Mesendoderm (in vitro differentiated cells): Measurements from ENCODE around the gene PLXNC1.
A peak's percentile ranks its signal among the peaks of the same experiment; 100 is the strongest.

Source experiments
- DNase-seq: peaks from one replicate; pipeline ENCODE4 v3.0.0; 2013
- H2AK5ac ChIP-seq: 2 replicates; pipeline ENCODE4 v1.6.1; 2013; ENCODE audit warnings: low read length, inconsistent platforms
- H2BK120ac ChIP-seq: 2 replicates; pipeline ENCODE4 v1.6.1; 2013; ENCODE audit warnings: low read depth, mild to moderate bottlenecking, low read length, moderate library complexity, mixed read lengths
- H2BK15ac ChIP-seq: replicated peaks from 2 replicates; pipeline ENCODE4 v1.6.1; 2013; ENCODE audit warnings: low read depth, mild to moderate bottlenecking, moderate library complexity
- H2BK5ac ChIP-seq: 2 replicates; pipeline ENCODE4 v1.6.1; 2013; ENCODE audit warnings: low read length, inconsistent platforms
- H3K18ac ChIP-seq: 2 replicates; pipeline ENCODE4 v1.6.1; 2013; ENCODE audit warnings: mild to moderate bottlenecking, low read length, mixed read lengths
- H3K23ac ChIP-seq: one replicate; pipeline ENCODE4 v1.6.1; 2013; ENCODE audit warnings: low read length
- H3K27ac ChIP-seq: 2 replicates; pipeline ENCODE4 v1.5.1; 2013; ENCODE audit warnings: low read depth, mild to moderate bottlenecking, inconsistent platforms, low read length, moderate library complexity
- H3K27me3 ChIP-seq: 2 replicates; pipeline ENCODE4 v1.6.1; 2013; ENCODE audit warnings: low read length, control low read depth, mild to moderate bottlenecking, inconsistent platforms; ENCODE audit not compliant: insufficient read depth, poor library complexity
- H3K36me3 ChIP-seq: 2 replicates; pipeline ENCODE4 v1.6.1; 2013; ENCODE audit warnings: low read length, inconsistent platforms; ENCODE audit not compliant: control insufficient read depth, insufficient read depth
- H3K4ac ChIP-seq: one replicate; pipeline ENCODE4 v1.6.1; 2013; ENCODE audit warnings: low read depth, mild to moderate bottlenecking, low read length, moderate library complexity
- H3K4me1 ChIP-seq: 2 replicates; pipeline ENCODE4 v1.6.1; 2013; ENCODE audit warnings: low read depth, low read length, inconsistent platforms; ENCODE audit not compliant: control insufficient read depth
- H3K4me2 ChIP-seq: 2 replicates; pipeline ENCODE4 v1.6.1; 2013; ENCODE audit warnings: low read length
- H3K4me3 ChIP-seq: 2 replicates; pipeline ENCODE4 v1.5.1; 2013; ENCODE audit warnings: mild to moderate bottlenecking, low read length
- H3K56ac ChIP-seq: one replicate; pipeline ENCODE4 v1.6.1; 2013; ENCODE audit warnings: low read length
- H3K79me1 ChIP-seq: 2 replicates; pipeline ENCODE4 v1.6.1; 2013; ENCODE audit warnings: low read length, inconsistent platforms
- H3K79me2 ChIP-seq: 2 replicates; pipeline ENCODE4 v1.6.1; 2013; ENCODE audit warnings: mild to moderate bottlenecking, low read length; ENCODE audit not compliant: control insufficient read depth, insufficient read depth
- H3K9ac ChIP-seq: 2 replicates; pipeline ENCODE4 v1.6.1; 2013; ENCODE audit warnings: low read length, inconsistent platforms
- H4K5ac ChIP-seq: one replicate; pipeline ENCODE4 v1.6.1; 2013; ENCODE audit warnings: low read length
- H4K8ac ChIP-seq: one replicate; pipeline ENCODE4 v1.6.1; 2013; ENCODE audit warnings: low read depth, mild to moderate bottlenecking, control low read depth, low read length, moderate library complexity
- WGBS: extraction: QIAGEN DNeasy Blood & Tissue Kit; methylation state at CpG from one replicate; pipeline ENCODE4 v1.1.7; 2013; ENCODE audit warnings: low lambda C conversion rate, missing lambda C conversion rate; ENCODE audit not compliant: insufficient coverage; ENCODE audit errors: extremely low coverage; 5-methylcytosine and 5-hydroxymethylcytosine counted together

The PLXNC1 gene

GRCh38 chr12:94123127-94123526, 25.2 kb upstream of the PLXNC1 start:
- Histone ChIP-seq H3K18ac (no peak overlapping the region), H3K4ac (no peak overlapping the region), H3K4me1 (no peaks in the 10 kb centered on the region), H3K4me2 (no peak overlapping the region), H3K4me3 (no peak overlapping the region), H2BK120ac (no peak overlapping the region), H2BK5ac (no peak overlapping the region), H3K27ac (no peak overlapping the region), H3K9ac (no peak overlapping the region), H3K79me1 (no peaks in the 10 kb centered on the region), H3K27me3 (no peaks in the 10 kb centered on the region), H3K79me2 (no peaks in the 10 kb centered on the region), H3K23ac (no peak overlapping the region), H3K36me3 (no peaks in the 10 kb centered on the region), H3K56ac (no peak overlapping the region), H2BK15ac (no peak overlapping the region), H2AK5ac (no peak overlapping the region), H4K5ac (no peak overlapping the region), H4K8ac (no peak overlapping the region)
- no peak for DNase-seq
- WGBS = no CpG with 5 or more reads among the region's 2 CpGs

DNA sequence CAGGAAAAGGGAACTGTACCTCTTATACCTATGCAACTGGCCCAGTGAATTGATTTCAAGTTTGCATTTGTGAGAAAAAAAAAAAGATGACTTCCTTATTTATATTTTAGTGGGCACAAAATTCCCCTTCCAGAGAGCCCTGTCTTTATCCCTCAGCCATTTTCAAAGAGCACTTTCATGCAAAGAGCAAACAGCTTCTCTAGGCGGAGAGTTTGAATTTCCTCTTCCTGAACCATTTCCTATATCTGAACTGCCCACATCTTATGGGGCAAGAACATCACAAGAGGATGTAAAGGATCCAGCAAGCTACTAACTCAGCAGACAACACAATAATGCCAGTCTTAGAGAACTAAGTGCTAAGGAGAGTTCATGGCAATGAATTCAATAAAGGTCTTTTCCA, 22.3 kb upstream of the PLXNC1 start:
- H2BK15ac ChIP-seq = no peak overlapping the region
- no peaks in the 10 kb centered on the region for H3K79me2 ChIP-seq
- no peak overlapping the region for H3K23ac ChIP-seq
- no peaks in the 10 kb centered on the region for H3K79me1 ChIP-seq
- H2BK120ac ChIP-seq = no peak overlapping the region
- no peak overlapping the region for H2BK5ac ChIP-seq
- no peak overlapping the region for H3K4me3 ChIP-seq
- no peak overlapping the region for H2AK5ac ChIP-seq
- H3K4ac ChIP-seq = no peak overlapping the region
- H3K27ac ChIP-seq = no peak overlapping the region
- H4K5ac ChIP-seq = no peak overlapping the region
- DNase-seq = no peak
- no peak overlapping the region for H3K18ac ChIP-seq
- H3K56ac ChIP-seq = no peak overlapping the region
- no peak overlapping the region for H3K9ac ChIP-seq
- no peak overlapping the region for H3K4me2 ChIP-seq
- no peaks in the 10 kb centered on the region for H3K36me3 ChIP-seq
- H3K4me1 ChIP-seq = no peaks in the 10 kb centered on the region
- H3K27me3 ChIP-seq = no peaks in the 10 kb centered on the region
- no peak overlapping the region for H4K8ac ChIP-seq
- no CpG with 5 or more reads among the region's 1 CpG for WGBS

DNA sequence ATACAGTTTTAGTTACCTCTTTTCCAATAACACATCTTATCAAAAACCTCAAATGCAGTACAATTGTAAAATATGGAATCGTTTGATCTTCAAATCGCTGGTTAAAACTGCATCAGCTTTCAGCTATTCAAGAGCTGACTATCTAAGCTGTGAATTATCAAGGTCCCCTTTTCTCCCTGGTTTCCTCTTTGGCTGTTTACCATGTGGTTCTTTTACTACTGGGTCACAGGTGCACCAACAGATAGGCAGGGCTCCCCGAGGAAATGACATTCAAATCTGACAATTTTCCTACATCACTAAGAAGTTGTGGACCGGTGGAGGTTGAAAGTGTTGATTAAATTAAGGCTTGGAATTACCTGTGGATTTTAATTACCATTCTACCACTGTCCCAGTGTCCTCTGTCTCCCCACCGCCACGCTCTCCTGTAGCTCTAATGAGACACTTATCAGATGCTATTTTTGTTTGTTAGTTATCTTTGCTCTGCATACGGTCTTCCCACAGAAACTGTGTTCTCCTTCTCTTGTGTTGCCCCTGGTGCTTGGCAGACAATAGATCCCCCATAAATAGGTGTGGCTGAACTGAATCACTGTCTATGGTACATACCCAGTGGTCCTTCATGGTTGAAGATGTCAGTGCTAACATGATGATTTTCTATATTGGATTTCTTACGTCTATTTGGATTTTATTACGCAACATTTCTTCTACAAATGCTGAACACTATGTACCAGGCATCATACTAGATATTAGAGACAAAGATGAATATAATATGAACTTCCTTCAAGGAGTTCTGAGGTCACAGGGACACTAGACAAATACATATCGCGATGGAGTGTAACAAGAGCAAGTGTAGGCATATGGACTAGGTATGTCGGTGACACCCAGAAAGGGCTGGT, 20.9 kb upstream of the PLXNC1 start:
- no peak overlapping the region for H3K4ac ChIP-seq
- no peak overlapping the region for H2BK120ac ChIP-seq
- H3K18ac ChIP-seq = no peak overlapping the region
- no peaks in the 10 kb centered on the region for H3K4me1 ChIP-seq
- no peaks in the 10 kb centered on the region for H3K79me1 ChIP-seq
- H3K36me3 ChIP-seq = no peaks in the 10 kb centered on the region
- DNase-seq = no peak
- no peak overlapping the region for H3K23ac ChIP-seq
- no peak overlapping the region for H2BK5ac ChIP-seq
- no peak overlapping the region for H4K8ac ChIP-seq
- no peak overlapping the region for H3K4me3 ChIP-seq
- H3K9ac ChIP-seq = no peak overlapping the region
- H3K4me2 ChIP-seq = no peak overlapping the region
- WGBS = no CpG with 5 or more reads among the region's 12 CpGs
- H2BK15ac ChIP-seq = no peak overlapping the region
- H2AK5ac ChIP-seq = no peak overlapping the region
- no peaks in the 10 kb centered on the region for H3K79me2 ChIP-seq
- H3K56ac ChIP-seq = no peak overlapping the region
- H3K27me3 ChIP-seq = no peaks in the 10 kb centered on the region
- H3K27ac ChIP-seq = no peak overlapping the region
- no peak overlapping the region for H4K5ac ChIP-seq

DNA sequence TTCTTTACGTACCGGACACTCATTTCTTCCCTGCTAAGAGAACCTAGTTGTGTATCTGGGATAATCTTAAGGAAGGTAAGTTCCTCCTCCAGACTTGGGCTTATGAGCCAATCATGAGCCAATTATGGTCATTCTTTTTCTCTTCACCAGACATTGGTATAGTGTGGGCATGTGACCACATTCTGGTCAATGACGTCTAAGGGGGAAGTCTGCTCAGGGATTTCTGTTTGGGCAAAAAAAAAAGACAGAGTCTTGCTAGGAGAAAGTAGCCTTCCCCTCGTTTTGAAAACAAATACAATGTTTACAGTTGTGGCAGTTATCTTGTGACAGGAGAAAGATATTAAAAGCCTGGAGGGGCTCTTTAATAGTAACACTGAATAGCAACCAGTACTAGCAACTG, 20.1 kb upstream of the PLXNC1 start:
- H2BK5ac ChIP-seq = no peak overlapping the region
- H4K5ac ChIP-seq = no peak overlapping the region
- H3K79me1 ChIP-seq = no peaks in the 10 kb centered on the region
- no peak overlapping the region for H2BK15ac ChIP-seq
- WGBS = no CpG with 5 or more reads among the region's 4 CpGs
- no peak overlapping the region for H3K18ac ChIP-seq
- H2BK120ac ChIP-seq = no peak overlapping the region
- no peaks in the 10 kb centered on the region for H3K36me3 ChIP-seq
- no peak overlapping the region for H3K4ac ChIP-seq
- H3K4me2 ChIP-seq = no peak overlapping the region
- H3K23ac ChIP-seq = no peak overlapping the region
- H3K9ac ChIP-seq = no peak overlapping the region
- no peaks in the 10 kb centered on the region for H3K79me2 ChIP-seq
- H3K4me1 ChIP-seq = no peaks in the 10 kb centered on the region
- DNase-seq = no peak
- no peaks in the 10 kb centered on the region for H3K27me3 ChIP-seq
- no peak overlapping the region for H3K27ac ChIP-seq
- no peak overlapping the region for H3K56ac ChIP-seq
- no peak overlapping the region for H4K8ac ChIP-seq
- H3K4me3 ChIP-seq = no peak overlapping the region
- no peak overlapping the region for H2AK5ac ChIP-seq

DNA sequence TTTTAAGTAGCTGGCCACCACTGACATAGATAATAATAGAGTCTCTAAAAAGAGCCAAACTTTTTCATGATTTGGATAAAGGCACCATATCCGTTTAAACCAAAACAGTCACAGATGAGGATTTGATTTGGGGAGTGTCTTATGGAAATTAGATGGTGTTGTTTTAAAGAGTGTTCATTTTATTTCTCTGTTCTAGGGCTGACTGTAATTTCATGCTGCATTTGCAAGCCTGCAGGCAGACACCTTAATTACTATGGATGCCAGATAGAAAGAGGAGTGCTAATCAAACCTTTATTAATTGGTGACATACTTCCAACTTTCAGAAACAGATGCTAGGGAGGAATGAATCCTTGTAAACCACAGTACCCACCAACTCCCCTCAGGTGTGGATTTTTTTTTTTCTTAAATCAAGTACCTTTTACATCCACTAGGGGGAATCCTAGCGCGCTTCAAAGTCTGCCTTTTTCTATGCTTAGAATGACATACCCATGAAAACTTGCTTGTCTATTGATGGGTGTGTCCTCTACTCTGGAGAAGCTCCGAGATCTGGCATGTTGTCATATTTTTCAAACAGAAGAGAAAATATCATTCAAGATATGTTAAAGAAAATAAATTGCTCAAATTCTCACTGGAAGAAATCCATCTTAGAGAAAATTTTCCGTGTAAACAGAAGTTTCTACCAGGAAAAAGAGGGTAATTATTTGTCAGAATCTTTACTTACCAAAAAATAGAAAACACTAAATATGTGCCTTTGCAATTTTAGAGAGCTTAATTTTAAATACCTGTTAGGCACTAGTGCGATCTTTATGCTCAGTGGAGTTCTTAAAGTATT, 14.2 kb upstream of the PLXNC1 start:
- Histone ChIP-seq H3K56ac (no peak overlapping the region), H3K4me1 (no peaks in the 10 kb centered on the region), H2BK15ac (no peak overlapping the region), H2AK5ac (no peak overlapping the region), H4K5ac (no peak overlapping the region), H3K79me1 (no peaks in the 10 kb centered on the region), H3K9ac (no peak overlapping the region), H2BK5ac (no peak overlapping the region), H3K27me3 (no peaks in the 10 kb centered on the region), H3K4ac (no peak overlapping the region), H4K8ac (no peak overlapping the region), H3K79me2 (no peaks in the 10 kb centered on the region), H3K4me3 (no peak overlapping the region), H3K18ac (no peak overlapping the region), H3K4me2 (no peak overlapping the region), H3K36me3 (no peaks in the 10 kb centered on the region), H3K27ac (no peak overlapping the region), H2BK120ac (no peak overlapping the region), H3K23ac (no peak overlapping the region)
- WGBS = no CpG with 5 or more reads among the region's 6 CpGs
- peak; percentile 63 for DNase-seq
